22Rv1 (cell line): ENCODE data around the gene STAM.

Source experiments
- ZFX ChIP-seq: fragments of 450-650 bp; IDR thresholded peaks from 2 replicates; pipeline ENCODE4 v1.6.1; 2017; ENCODE audit warnings: antibody characterized with exemption, borderline replicate concordance
- TF ChIP-seq, protein P1 (sequence below): fragments of 450-650 bp; IDR thresholded peaks from 2 replicates; pipeline ENCODE4 v1.5.1; 2017; ENCODE audit warnings: mild to moderate bottlenecking

DNA sequence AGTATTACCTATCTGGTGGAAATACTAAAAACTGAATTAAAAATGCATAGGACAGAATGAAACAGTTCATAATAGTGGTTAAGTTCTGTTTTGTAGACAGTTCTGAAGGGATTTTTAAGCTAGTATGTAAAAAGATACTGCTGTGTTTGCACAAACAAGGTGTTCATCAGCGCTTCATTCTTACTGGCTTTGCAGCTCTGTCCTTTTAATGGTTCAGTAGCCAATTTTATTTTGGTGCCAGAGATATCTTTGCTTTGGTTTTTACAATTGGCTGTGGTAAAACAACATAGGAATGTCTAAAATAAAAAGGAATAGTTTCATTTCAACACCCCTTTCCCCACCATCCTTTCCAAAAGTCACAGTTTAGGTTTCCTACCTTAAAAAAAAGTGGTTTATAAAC is 33.0 kb downstream of the STAM start:
- TF ChIP-seq, protein P1, sequence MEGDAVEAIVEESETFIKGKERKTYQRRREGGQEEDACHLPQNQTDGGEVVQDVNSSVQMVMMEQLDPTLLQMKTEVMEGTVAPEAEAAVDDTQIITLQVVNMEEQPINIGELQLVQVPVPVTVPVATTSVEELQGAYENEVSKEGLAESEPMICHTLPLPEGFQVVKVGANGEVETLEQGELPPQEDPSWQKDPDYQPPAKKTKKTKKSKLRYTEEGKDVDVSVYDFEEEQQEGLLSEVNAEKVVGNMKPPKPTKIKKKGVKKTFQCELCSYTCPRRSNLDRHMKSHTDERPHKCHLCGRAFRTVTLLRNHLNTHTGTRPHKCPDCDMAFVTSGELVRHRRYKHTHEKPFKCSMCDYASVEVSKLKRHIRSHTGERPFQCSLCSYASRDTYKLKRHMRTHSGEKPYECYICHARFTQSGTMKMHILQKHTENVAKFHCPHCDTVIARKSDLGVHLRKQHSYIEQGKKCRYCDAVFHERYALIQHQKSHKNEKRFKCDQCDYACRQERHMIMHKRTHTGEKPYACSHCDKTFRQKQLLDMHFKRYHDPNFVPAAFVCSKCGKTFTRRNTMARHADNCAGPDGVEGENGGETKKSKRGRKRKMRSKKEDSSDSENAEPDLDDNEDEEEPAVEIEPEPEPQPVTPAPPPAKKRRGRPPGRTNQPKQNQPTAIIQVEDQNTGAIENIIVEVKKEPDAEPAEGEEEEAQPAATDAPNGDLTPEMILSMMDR = no peak
- TF ChIP-seq ZFX = no peak
